Fibroblast of lung (primary cell): ENCODE measurements around the gene RPS6KA2. TPM values are rescaled to one million over a fixed set of nuclear protein-coding genes. Genes with fewer than 3 reads are reported as not detected.

Source experiments
- DNase-seq, 2 donors: peaks; one replicate each; pipeline versions ENCODE4 v3.0.0 to v3.0.0-alpha.2; 2010; ENCODE audit warnings: low read depth in 2 of 2
- H2AFZ ChIP-seq: 2 replicates; pipeline ENCODE4 v1.5.1; 2012; ENCODE audit warnings: low read length, control low read depth, inconsistent platforms
- H3K27ac ChIP-seq: 2 replicates; pipeline ENCODE4 v1.5.1; 2011; ENCODE audit warnings: low read length, control low read depth; ENCODE audit not compliant: insufficient read depth
- H3K27me3 ChIP-seq: 2 replicates; pipeline ENCODE4 v1.5.1; 2011; ENCODE audit warnings: mild to moderate bottlenecking, low read length; ENCODE audit not compliant: control insufficient read depth, insufficient read depth
- H3K36me3 ChIP-seq: 2 replicates; pipeline ENCODE4 v1.5.1; 2011; ENCODE audit warnings: low read length; ENCODE audit not compliant: control insufficient read depth, insufficient read depth
- H3K4me1 ChIP-seq: 2 replicates; pipeline ENCODE4 v1.5.1; 2011; ENCODE audit warnings: low read length; ENCODE audit not compliant: control insufficient read depth, insufficient read depth; ENCODE audit errors: extremely low read depth
- H3K4me2 ChIP-seq: 2 replicates; pipeline ENCODE4 v1.5.1; 2011; ENCODE audit warnings: low read length, control low read depth; ENCODE audit not compliant: insufficient read depth; ENCODE audit errors: extremely low read depth
- H3K4me3 ChIP-seq, 4 experiments: fragments of 200-600 bp in 1 of 4; sonication (generic) in 1 of 4; replicated peaks in 1 of 4; 2 replicates each; pipeline ENCODE4 v1.5.1; 2011 to 2016; ENCODE audit warnings: low read length in 4 of 4, low read depth in 3 of 4, mild to moderate bottlenecking in 3 of 4, control low read depth in 2 of 4, inconsistent platforms in 1 of 4, mixed read lengths in 1 of 4; ENCODE audit not compliant: insufficient read depth in 1 of 4; ENCODE audit errors: control extremely low read depth in 1 of 4
- H3K79me2 ChIP-seq: 2 replicates; pipeline ENCODE4 v1.5.1; 2012; ENCODE audit warnings: mild to moderate bottlenecking, low read length, inconsistent platforms; ENCODE audit not compliant: control insufficient read depth, insufficient read depth
- H3K9ac ChIP-seq: 2 replicates; pipeline ENCODE4 v1.5.1; 2011; ENCODE audit warnings: mild to moderate bottlenecking, low read length, control low read depth; ENCODE audit not compliant: insufficient read depth
- H3K9me3 ChIP-seq: 2 replicates; pipeline ENCODE4 v1.5.1; 2012; ENCODE audit warnings: low read depth, low read length; ENCODE audit not compliant: control insufficient read depth, insufficient read depth
- H4K20me1 ChIP-seq: 2 replicates; pipeline ENCODE4 v1.5.1; 2011; ENCODE audit warnings: low read length; ENCODE audit not compliant: control insufficient read depth, insufficient read depth; ENCODE audit errors: extremely low read depth
- EZH2 ChIP-seq: IDR thresholded peaks from 2 replicates; pipeline ENCODE4 v1.5.1; 2012; ENCODE audit warnings: low read length, control low read depth, mild to moderate bottlenecking; ENCODE audit errors: missing control alignments
- polyA plus RNA-seq, 2 donors: library from polyadenylated mRNA; depleted of rRNA in 1 of 2; stranded (reverse) in 1 of 2; unstranded in 1 of 2; fragments of >200 nt; gene quantifications; 2 replicates each; pipeline ENCODE4 v1.2.1, GENCODE V29; 2011 to 2012; ENCODE audit warnings: missing spikeins in 1 of 2
- total RNA-seq: library from RNA; depleted of rRNA; stranded (reverse); fragments of >200 nt; gene quantifications from 2 replicates; pipeline ENCODE4 v1.2.1, GENCODE V29; 2014
- TF ChIP-seq, protein P1 (sequence below), 2 donors: IDR thresholded peaks in 1 of 2; conservative IDR thresholded peaks in 1 of 2; 1 replicate in 1 of 2; 2 replicates in 1 of 2; pipeline ENCODE4 v1.5.1; 2011 to 2012; ENCODE audit warnings: low read length in 2 of 2, control low read depth in 1 of 2, inconsistent platforms in 1 of 2, low read depth in 1 of 2, mild to moderate bottlenecking in 1 of 2

The RPS6KA2 gene
- total and polyA plus RNA-seq, 2 donors (not counting 1 experiment from before 2014, with no cell fraction given): 66.8 to 116 TPM

DNA sequence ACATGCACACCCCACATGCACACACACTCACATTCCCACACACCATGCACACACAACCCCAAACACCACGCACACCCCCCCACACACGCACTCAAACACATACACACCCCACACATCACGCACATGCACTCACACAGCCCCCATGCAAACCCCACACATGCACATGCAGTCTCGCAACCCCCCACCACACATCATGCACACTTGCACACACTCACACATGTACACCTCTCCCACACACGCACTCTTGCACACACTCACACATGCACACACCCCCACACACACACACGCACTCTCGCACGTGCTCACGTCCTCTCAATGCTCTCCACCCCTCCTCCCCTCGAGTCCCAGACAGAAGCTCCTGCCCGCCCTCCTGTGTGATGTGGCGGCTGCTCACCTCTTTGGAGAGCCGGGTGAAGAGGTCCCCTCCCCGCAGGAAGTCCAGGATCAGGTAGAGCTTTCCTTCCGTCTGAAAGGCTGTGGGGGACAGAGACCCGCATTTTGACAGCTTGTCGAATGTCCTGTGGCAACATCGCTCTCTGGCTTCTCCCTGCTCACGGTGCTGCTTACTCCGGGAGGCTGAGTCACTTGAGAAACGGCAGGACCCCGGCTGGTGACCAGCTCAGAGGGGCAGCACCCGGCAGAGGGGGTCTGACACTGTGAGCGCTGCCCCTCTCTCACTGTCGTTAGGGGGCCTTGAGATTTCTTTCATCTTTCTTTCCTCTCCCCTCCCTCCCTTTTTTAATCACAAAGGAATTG lies 119.1 kb downstream of the RPS6KA2 start:
- no peaks in the 10 kb centered on the region for H3K4me1 ChIP-seq

GRCh38 chr6:166507380-166507779 lies 119.7 kb downstream of the RPS6KA2 start:
- Histone ChIP-seq H3K9me3 (no peaks in the 10 kb centered on the region), H3K9ac (no peak overlapping the region), H3K27ac (no peak overlapping the region), H3K79me2 (no peaks in the 10 kb centered on the region), H4K20me1 (no peaks in the 10 kb centered on the region), H3K4me1 (no peaks in the 10 kb centered on the region), H3K4me3 (no peak overlapping the region), H2AFZ (no peak overlapping the region), H3K27me3 (no peaks in the 10 kb centered on the region), H3K36me3 (peaks cover 25% of the 10 kb centered on the region), H3K4me2 (no peak overlapping the region)
- DNase-seq: no peak
- TF ChIP-seq, protein P1, sequence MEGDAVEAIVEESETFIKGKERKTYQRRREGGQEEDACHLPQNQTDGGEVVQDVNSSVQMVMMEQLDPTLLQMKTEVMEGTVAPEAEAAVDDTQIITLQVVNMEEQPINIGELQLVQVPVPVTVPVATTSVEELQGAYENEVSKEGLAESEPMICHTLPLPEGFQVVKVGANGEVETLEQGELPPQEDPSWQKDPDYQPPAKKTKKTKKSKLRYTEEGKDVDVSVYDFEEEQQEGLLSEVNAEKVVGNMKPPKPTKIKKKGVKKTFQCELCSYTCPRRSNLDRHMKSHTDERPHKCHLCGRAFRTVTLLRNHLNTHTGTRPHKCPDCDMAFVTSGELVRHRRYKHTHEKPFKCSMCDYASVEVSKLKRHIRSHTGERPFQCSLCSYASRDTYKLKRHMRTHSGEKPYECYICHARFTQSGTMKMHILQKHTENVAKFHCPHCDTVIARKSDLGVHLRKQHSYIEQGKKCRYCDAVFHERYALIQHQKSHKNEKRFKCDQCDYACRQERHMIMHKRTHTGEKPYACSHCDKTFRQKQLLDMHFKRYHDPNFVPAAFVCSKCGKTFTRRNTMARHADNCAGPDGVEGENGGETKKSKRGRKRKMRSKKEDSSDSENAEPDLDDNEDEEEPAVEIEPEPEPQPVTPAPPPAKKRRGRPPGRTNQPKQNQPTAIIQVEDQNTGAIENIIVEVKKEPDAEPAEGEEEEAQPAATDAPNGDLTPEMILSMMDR (conservative IDR thresholded peaks at IDR 0.05 in 1 of 2, IDR thresholded peaks at IDR 0.05 in 1 of 2; ENCODE audit: low read depth in 1 of 2, low read length in 2 of 2): no peak

More for the DNA sequence above, 119.1 kb downstream of the RPS6KA2 start:
- Histone ChIP-seq H3K4me2 (no peak overlapping the region), H3K36me3 (peaks cover 25% of the 10 kb centered on the region), H3K9ac (no peak overlapping the region), H3K4me3 (no peak overlapping the region), H3K9me3 (no peaks in the 10 kb centered on the region), H3K27me3 (no peaks in the 10 kb centered on the region), H4K20me1 (no peaks in the 10 kb centered on the region), H3K79me2 (no peaks in the 10 kb centered on the region), H3K27ac (no peak overlapping the region), H2AFZ (no peak overlapping the region)
- no peak for DNase-seq
- TF ChIP-seq, protein P1 (conservative IDR thresholded peaks at IDR 0.05 in 1 of 2, IDR thresholded peaks at IDR 0.05 in 1 of 2; ENCODE audit: low read depth in 1 of 2, low read length in 2 of 2): no peak
- no peak for TF ChIP-seq EZH2

- H3K36me3 ChIP-seq: peaks cover 23% of the 10 kb centered on the region
- H3K4me3 ChIP-seq: no peak overlapping the region
- no peaks in the 10 kb centered on the region for H4K20me1 ChIP-seq
- TF ChIP-seq, protein P1 (conservative IDR thresholded peaks at IDR 0.05 in 1 of 2, IDR thresholded peaks at IDR 0.05 in 1 of 2; ENCODE audit: low read depth in 1 of 2, low read length in 2 of 2): no peak
- no peak for TF ChIP-seq EZH2
- no peak overlapping the region for H2AFZ ChIP-seq
- no peaks in the 10 kb centered on the region for H3K79me2 ChIP-seq
- no peak for DNase-seq
- H3K27me3 ChIP-seq: no peaks in the 10 kb centered on the region
- no peak overlapping the region for H3K9ac ChIP-seq
- no peak overlapping the region for H3K27ac ChIP-seq
- no peaks in the 10 kb centered on the region for H3K4me1 ChIP-seq
- H3K4me2 ChIP-seq: no peak overlapping the region
- no peaks in the 10 kb centered on the region for H3K9me3 ChIP-seq
Measured at GRCh38 chr6:166505133-166505905, 121.7 kb downstream of the RPS6KA2 start.
